SK-N-SH treated with all-trans-retinoic acid at 6 μM for 48 hours (cell line): ENCODE results near the gene AIDA.

Experiments
- TCF4 ChIP-seq: fragments of 250-450 bp; sonication (Bioruptor Pico); IDR thresholded peaks from 2 replicates; pipeline ENCODE4 v1.8.0; 2021; ENCODE audit warnings: mild to moderate bottlenecking, moderate library complexity, borderline replicate concordance
- TF ChIP-seq, protein P1 (sequence below): fragments of 250-450 bp; sonication (Bioruptor Pico); IDR thresholded peaks from 2 replicates; pipeline ENCODE4 v1.8.0; 2020; ENCODE audit warnings: mild to moderate bottlenecking, moderate library complexity, borderline replicate concordance

DNA sequence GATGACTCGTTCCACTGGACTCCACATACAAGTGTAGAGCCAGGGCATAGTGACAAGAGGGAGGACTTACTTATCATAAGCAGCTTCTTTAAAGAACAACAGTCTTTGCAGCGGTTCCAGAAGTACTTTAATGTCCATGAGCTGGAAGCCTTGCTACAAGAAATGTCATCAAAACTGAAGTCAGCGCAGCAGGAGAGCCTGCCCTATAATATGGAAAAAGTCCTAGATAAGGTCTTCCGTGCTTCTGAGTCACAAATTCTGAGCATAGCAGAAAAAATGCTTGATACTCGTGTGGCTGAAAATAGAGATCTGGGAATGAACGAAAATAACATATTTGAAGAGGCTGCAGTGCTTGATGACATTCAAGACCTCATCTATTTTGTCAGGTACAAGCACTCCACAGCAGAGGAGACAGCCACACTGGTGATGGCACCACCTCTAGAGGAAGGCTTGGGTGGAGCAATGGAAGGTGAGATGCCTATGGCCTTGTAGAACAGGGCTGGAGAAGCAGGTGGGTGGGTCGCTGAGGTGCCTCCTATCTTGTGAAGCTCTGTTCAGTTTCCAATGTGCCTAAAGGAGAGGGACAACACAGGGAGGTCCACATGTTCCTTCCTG, 82.3 kb downstream of the AIDA start:
- TF ChIP-seq TCF4 (CRISPR knock-in tag): no peak
- TF ChIP-seq, protein P1, sequence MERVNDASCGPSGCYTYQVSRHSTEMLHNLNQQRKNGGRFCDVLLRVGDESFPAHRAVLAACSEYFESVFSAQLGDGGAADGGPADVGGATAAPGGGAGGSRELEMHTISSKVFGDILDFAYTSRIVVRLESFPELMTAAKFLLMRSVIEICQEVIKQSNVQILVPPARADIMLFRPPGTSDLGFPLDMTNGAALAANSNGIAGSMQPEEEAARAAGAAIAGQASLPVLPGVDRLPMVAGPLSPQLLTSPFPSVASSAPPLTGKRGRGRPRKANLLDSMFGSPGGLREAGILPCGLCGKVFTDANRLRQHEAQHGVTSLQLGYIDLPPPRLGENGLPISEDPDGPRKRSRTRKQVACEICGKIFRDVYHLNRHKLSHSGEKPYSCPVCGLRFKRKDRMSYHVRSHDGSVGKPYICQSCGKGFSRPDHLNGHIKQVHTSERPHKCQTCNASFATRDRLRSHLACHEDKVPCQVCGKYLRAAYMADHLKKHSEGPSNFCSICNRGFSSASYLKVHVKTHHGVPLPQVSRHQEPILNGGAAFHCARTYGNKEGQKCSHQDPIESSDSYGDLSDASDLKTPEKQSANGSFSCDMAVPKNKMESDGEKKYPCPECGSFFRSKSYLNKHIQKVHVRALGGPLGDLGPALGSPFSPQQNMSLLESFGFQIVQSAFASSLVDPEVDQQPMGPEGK (CRISPR knock-in tag): no peak
